GM13976 (cell line): ENCODE results near the gene ZNF853.

Experiments
- DNase-seq: peaks from one replicate; pipeline ENCODE4 v3.0.0; 2012; ENCODE audit warnings: low spot score
- CTCF ChIP-seq: IDR thresholded peaks from 2 replicates; pipeline ENCODE4 v1.5.1; 2012; ENCODE audit warnings: borderline replicate concordance, mild to moderate bottlenecking; ENCODE audit not compliant: insufficient read depth; ENCODE audit errors: extremely low read depth, missing control alignments, control extremely low read depth
- in situ Hi-C: fragments of 300-500 bp; cut with MboI; formaldehyde crosslinking; loops from one replicate; pipeline ENCODE4 v1.12.0; 2022; ENCODE audit warnings: low sequenced_read_pairs, mixed read lengths, inconsistent platforms; ENCODE audit not compliant: unreplicated experiment

The ZNF853 gene

DNA sequence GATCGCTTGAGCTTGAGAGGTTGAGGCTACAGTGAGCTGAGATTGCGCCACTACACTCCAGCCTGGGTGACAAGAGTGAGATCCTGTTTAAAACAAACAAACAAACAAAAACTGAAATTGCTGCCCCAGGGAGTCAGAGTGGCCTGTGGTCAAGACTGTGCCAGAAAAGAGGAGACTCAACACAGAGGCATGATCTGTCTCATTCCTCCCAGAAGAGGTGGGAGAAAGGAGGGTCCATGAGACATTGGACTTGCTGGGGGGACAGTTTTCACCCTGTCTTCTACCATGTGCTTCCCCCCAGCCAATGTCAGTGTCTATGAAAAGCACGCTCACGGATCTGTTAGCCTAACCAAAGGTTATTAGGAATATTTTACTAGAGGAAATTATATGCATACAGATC, 3.2 kb downstream of the ZNF853 start:
- no peak for DNase-seq
- no peak for TF ChIP-seq CTCF
- in situ Hi-C loops = no loop called here

DNA sequence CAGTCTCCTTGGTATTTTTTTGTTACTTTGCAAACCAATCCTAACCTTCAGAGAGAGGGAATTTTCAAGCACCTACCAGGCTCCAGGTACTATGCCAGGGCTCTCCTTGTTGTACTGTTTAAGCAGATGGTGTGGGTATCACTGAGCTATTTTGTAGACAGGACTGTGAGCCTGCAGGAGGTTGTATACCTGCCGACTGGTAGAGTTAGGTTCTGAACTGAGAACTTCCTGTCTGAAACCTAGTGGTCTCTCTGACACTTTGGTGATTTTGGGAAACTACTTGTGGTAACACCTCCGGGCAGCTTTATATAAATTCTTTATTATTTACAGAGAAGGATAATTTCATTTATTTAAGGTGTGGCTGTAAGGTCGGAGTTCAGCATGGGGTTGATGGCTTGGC, 4.6 kb downstream of the ZNF853 start:
- in situ Hi-C loops = no loop called here
- no peak for DNase-seq
- no peak for TF ChIP-seq CTCF

- TF ChIP-seq CTCF = no peak
- DNase-seq = no peak
- in situ Hi-C loops = no loop called here
These were observed 6.1 kb downstream of the ZNF853 start for GRCh38 chr7:6621195-6622133.

- no peak for DNase-seq
- TF ChIP-seq CTCF = no peak
- in situ Hi-C loops = no loop called here
These were observed 6.8 kb downstream of the ZNF853 start for GRCh38 chr7:6622134-6622710.

- in situ Hi-C loops = no loop called here
- no peak for TF ChIP-seq CTCF
- no peak for DNase-seq
These were observed 8.3 kb downstream of the ZNF853 start for GRCh38 chr7:6623589-6624245.

DNA sequence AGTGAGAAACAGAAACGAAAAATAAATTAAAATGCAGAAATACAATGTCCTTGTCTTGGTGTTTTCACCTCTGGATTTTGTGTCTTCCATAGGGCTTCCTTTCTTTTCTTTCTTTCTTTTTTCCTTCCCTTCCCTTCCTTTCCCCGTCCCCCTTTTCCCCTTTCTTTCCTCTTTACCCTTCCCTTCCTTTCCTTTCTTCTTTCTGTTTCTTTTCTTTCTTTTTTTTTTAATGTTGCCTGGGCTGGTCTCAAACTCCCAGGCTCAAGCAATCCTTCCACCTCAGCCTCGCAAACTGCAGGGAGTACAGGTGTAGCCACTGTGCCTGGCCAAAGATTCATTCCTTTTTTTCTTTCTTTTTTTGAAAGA, 8.8 kb downstream of the ZNF853 start:
- TF ChIP-seq CTCF = no peak
- in situ Hi-C loops = no loop called here
- no peak for DNase-seq
